ENCODE results near the gene CYP4F2. TPM values are rescaled to one million over a fixed set of nuclear protein-coding genes. Genes with fewer than 3 reads are reported as not detected.
A peak's percentile ranks its signal among the peaks of the same experiment; 100 is the strongest.
"Not testable (repeated sequence)": the region's sequence is repeated elsewhere in the genome, so short reads cannot be mapped to it uniquely, and the experiment has no call there.

Gene CYP4F2
- total RNA-seq, 6 experiments from 2014 or later = 151 to 228 (median 173) TPM

GRCh38 chr19:15936950-15937349 lies 39.1 kb upstream of the CYP4F2 start:
- no peaks in the 10 kb centered on the region for H3K36me3 ChIP-seq
- no peak overlapping the region for H3K4me3 ChIP-seq
- H3K9me3 ChIP-seq = no peaks in the 10 kb centered on the region
- H3K27ac ChIP-seq = no peak overlapping the region
- no peak for DNase-seq
- no peak for TF ChIP-seq CTCF (IDR thresholded peaks at IDR 0.05)
- no peak for TF ChIP-seq POLR2A (IDR thresholded peaks at IDR 0.05)
- peaks cover 0 to 13% (median 6%) of the 10 kb centered on the region in 4 donors for H3K4me1 ChIP-seq
- ATAC-seq = no peak
- intact Hi-C loops (cut with DNase I) = no loop called here
- WGBS (ENCODE audit: insufficient coverage, low coverage, low lambda C conversion rate, missing lambda C conversion rate) = 67% methylated on average over 1 of the region's 2 CpGs
- no peaks in the 10 kb centered on the region for H3K27me3 ChIP-seq

- peak overlapping the region in 1 of 3 donors; percentile 94 for H3K27ac ChIP-seq
- ATAC-seq (no peak), DNase-seq (no peak)
- intact Hi-C loops (cut with DNase I) = no loop called here
- H3K9me3 ChIP-seq = no peaks in the 10 kb centered on the region
- peaks cover 0 to 13% (median 6%) of the 10 kb centered on the region in 4 donors for H3K4me1 ChIP-seq
- TF ChIP-seq POLR2A (IDR thresholded peaks at IDR 0.05) (no peak), CTCF (IDR thresholded peaks at IDR 0.05) (no peak)
- H3K36me3 ChIP-seq = no peaks in the 10 kb centered on the region
- WGBS (ENCODE audit: insufficient coverage, low coverage, low lambda C conversion rate, missing lambda C conversion rate) = 51% methylated on average over 3 of the region's 3 CpGs
- H3K27me3 ChIP-seq = no peaks in the 10 kb centered on the region
- no peak overlapping the region for H3K4me3 ChIP-seq
These were observed 38.3 kb upstream of the CYP4F2 start for GRCh38 chr19:15936173-15936572.

GRCh38 chr19:15935167-15935702 lies 37.4 kb upstream of the CYP4F2 start:
- DNase-seq (peak in 2 of 3 donors; percentile 70 to 75), ATAC-seq (peak; percentile 41 to 64 (median 56))
- no peaks in the 10 kb centered on the region for H3K36me3 ChIP-seq
- peak overlapping the region; percentile 70 to 94 (median 84) for H3K27ac ChIP-seq
- H3K4me1 ChIP-seq = peaks cover 0 to 13% (median 6%) of the 10 kb centered on the region in 4 donors
- H3K9me3 ChIP-seq = no peaks in the 10 kb centered on the region
- peak overlapping the region in 1 of 3 donors; percentile 74 for H3K4me3 ChIP-seq
- no peaks in the 10 kb centered on the region for H3K27me3 ChIP-seq
- 27% methylated on average over 3 of the region's 3 CpGs for WGBS (ENCODE audit: insufficient coverage, low coverage, low lambda C conversion rate, missing lambda C conversion rate)
- no peak for TF ChIP-seq CTCF (IDR thresholded peaks at IDR 0.05)
- no peak for TF ChIP-seq POLR2A (IDR thresholded peaks at IDR 0.05)
- intact Hi-C loops (cut with DNase I) = no loop called here

GRCh38 chr19:15934332-15935078 lies 36.6 kb upstream of the CYP4F2 start, which contains the start of gene CYP4F11:
TSS of gene CYP4F11 (minus strand) at chr19:15934529. CDS start at chr19:15934408, 121 bp downstream.
- Histone ChIP-seq H3K9me3 (no peaks in the 10 kb centered on the region), H3K4me3 (peak within 1 kb of the TSS; percentile 51 to 83 (median 74)), H3K27ac (peak within 1 kb of the TSS; percentile 70 to 94 (median 84)), H3K27me3 (no peaks in the 10 kb centered on the region), H3K4me1 (peaks cover 0 to 19% (median 6%) of the 10 kb centered on the region in 4 donors), H3K36me3 (peaks cover 0 to 3% (median 0%) of the 10 kb centered on the region in 4 donors)
- peak; percentile 85 to 88 (median 86) for ATAC-seq
- intact Hi-C loops (cut with DNase I) = no loop called here
- TF ChIP-seq POLR2A (IDR thresholded peaks at IDR 0.05) (peak; percentile 72), CTCF (IDR thresholded peaks at IDR 0.05) (no peak)
- peak; percentile 94 to 97 (median 96) for DNase-seq
- 15% methylated on average over 3 of the region's 10 CpGs for WGBS (ENCODE audit: insufficient coverage, low coverage, low lambda C conversion rate, missing lambda C conversion rate)

- 29% methylated on average over 12 of the region's 12 CpGs for WGBS (ENCODE audit: insufficient coverage, low coverage, low lambda C conversion rate, missing lambda C conversion rate)
- DNase-seq; ATAC-seq; H3K36me3 ChIP-seq; H3K27me3 ChIP-seq; H3K9me3 ChIP-seq; intact Hi-C loops (cut with DNase I): not testable (repeated sequence)
- Histone ChIP-seq H3K4me1 (peaks cover 0 to 20% (median 6%) of the 10 kb centered on the region in 4 donors), H3K4me3 (peak overlapping the region; percentile 51 to 83 (median 74)), H3K27ac (peak overlapping the region; percentile 70 to 94 (median 84))
These were observed 36.0 kb upstream of the CYP4F2 start for GRCh38 chr19:15933761-15934331.
